ENCODE measurements around the gene OXCT2.
"Not testable (repeated sequence)": the region's sequence is repeated elsewhere in the genome, so short reads cannot be mapped to it uniquely, and the experiment has no call there.

OXCT2 gene

GRCh38 chr1:39787468-39787867 is 16.3 kb upstream of the OXCT2 start:
- no peak for DNase-seq (ENCODE audit: low read depth in 2 of 2)

GRCh38 chr1:39787108-39787375 is 15.9 kb upstream of the OXCT2 start:
- not testable (repeated sequence) for DNase-seq (ENCODE audit: low read depth in 2 of 2)

DNA sequence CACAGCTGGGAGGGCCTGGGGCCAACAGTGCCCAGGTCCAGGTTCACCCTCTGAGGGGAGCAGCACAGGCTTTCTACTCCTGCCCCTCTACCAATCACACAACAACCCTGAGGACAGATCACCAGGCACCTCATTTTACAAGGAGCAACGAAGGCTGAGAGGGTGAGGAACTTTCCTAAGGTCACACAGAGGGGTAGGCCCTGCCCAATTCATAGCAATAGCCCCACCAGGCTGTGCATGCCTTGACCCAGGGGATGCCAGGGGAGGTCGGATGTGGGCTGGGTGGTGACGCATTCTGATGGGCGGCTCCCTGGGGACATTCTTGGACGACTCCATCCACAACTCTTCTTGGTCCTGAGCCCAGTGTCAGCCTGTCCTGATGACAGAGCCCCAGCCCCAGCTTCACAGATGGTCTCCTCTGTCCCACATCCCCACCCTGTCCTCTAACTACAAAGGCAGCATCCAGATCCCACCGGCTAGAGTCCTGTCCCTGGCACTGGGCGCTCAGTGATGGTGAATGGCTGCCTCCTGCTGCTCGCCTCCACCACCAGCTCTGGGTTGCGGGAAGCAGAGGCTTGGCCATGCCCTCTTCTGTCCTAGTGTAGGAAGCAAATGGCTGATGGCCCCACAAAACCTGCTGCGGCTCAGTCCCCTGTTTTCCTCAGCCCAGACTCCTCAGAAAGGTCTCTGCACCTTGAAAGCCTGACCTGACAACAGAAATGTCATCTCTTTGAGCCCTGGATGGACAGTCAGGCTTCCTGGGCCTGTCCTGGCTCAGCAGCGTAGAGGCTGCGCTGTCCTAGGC is 15.4 kb upstream of the OXCT2 start:
- not testable (repeated sequence) for DNase-seq (ENCODE audit: low read depth in 2 of 2)

- not testable (repeated sequence) for DNase-seq (ENCODE audit: low read depth in 2 of 2)
Observed at GRCh38 chr1:39782685-39783084, 11.5 kb upstream of the OXCT2 start.

DNA sequence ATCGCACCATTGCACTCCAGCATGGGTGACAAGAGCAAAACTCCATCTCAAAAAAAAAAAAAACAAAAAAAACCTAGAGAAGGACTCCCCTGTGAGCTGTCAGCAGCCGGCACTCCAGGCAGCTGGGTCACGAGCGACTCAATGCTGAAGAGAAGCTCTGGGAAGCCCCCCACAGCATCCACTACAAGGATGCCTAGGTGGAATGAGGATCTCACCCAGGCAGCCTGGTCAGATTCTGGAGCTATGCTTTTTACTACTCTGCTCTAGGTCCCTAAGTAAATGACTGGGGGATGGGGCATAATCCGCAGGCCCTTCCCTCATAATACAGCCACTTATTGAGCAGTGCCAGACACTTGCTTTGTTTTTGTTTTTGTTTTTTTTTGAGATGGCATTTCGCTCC is 11.0 kb upstream of the OXCT2 start:
- no peak for DNase-seq (ENCODE audit: low read depth in 2 of 2)

- no peak for DNase-seq (ENCODE audit: low read depth in 2 of 2)
Observed at GRCh38 chr1:39781349-39781715, 10.2 kb upstream of the OXCT2 start.

GRCh38 chr1:39779821-39780220 is 8.7 kb upstream of the OXCT2 start:
- DNase-seq (ENCODE audit: low read depth in 2 of 2): no peak

GRCh38 chr1:39779137-39779536 is 8.0 kb upstream of the OXCT2 start:
- no peak for DNase-seq (ENCODE audit: low read depth in 2 of 2)

DNA sequence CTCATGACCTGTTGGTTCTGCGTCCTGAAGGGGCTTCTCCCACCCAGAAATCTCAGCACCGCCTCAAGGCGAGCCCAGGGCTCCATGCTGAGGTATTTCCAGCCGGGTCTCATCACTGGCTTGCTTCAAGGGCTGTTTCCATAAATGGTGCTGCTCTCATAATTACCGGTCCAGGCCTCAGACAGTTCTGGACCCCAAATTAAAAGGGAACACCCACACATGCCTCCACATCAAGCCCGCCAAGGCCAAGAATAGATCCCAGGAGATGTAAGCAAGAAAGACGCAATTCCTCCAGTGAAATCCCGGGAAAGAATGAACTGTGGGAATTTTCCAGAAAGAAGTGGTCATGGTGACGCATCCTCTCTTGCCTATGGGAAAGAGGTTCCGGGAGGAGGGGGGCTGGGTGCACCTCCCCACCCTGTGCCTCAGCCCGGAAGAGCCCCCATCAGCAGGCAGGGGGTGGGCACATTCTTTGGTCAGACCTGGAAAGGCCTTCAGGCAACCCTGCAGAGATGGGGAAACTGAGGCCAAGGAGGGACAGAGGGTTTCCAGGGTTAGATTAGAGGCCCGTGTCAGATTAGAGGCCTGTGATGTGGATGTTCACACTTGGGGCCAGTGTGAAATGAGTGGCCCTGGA is 7.4 kb upstream of the OXCT2 start:
- not testable (repeated sequence) for DNase-seq (ENCODE audit: low read depth in 2 of 2)

- DNase-seq (ENCODE audit: low read depth in 2 of 2): not testable (repeated sequence)
Observed at GRCh38 chr1:39777896-39778295, 6.7 kb upstream of the OXCT2 start.

DNA sequence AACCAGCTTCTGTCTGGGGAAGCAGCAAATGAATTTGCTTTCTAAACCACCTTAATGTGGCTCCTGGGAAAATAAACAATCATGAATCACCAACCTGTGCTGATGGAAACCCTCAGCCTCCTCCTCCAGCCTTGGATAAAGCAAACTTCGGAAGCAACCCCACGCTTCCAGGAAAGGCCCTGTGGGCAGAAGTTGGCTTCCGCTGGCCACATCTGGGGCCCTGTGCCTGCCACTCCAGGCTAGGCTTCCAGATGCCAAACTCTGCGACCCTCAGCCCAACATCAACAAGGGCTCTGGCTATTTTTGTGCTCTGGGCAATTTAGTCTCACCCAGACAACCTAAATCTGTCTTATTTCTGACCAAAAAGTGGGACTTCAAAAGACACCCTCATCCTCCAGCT is 6.2 kb upstream of the OXCT2 start:
- DNase-seq (ENCODE audit: low read depth in 2 of 2): no peak

DNA sequence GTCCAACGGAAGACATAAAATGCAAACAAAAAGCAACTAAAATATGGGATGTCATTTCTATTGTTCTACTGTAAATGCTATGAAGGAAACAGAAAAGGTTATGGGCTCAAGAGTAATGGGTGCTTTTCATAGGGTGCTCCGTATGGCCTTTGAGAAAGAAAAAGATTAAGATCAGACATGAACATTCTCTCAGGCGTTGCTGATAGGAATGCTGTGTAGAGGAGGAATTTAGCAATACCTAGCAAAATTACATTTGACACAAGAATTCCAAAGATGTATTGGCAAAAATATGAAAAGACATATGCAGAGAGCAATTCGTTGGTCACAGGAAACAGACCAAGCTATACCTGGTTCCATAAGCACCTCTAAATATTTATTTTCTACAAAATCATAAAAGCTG is 5.7 kb upstream of the OXCT2 start:
- no peak for DNase-seq (ENCODE audit: low read depth in 2 of 2)

- no peak for DNase-seq (ENCODE audit: low read depth in 2 of 2)
Observed at GRCh38 chr1:39776400-39776713, 5.2 kb upstream of the OXCT2 start.

- not testable (repeated sequence) for DNase-seq (ENCODE audit: low read depth in 2 of 2)
Observed at GRCh38 chr1:39775676-39776399, 4.7 kb upstream of the OXCT2 start.

- DNase-seq (ENCODE audit: low read depth in 2 of 2): not testable (repeated sequence)
Observed at GRCh38 chr1:39775141-39775540, 4.0 kb upstream of the OXCT2 start.

- DNase-seq (ENCODE audit: low read depth in 2 of 2): not testable (repeated sequence)
Observed at GRCh38 chr1:39773369-39773979, 2.3 kb upstream of the OXCT2 start.

DNA sequence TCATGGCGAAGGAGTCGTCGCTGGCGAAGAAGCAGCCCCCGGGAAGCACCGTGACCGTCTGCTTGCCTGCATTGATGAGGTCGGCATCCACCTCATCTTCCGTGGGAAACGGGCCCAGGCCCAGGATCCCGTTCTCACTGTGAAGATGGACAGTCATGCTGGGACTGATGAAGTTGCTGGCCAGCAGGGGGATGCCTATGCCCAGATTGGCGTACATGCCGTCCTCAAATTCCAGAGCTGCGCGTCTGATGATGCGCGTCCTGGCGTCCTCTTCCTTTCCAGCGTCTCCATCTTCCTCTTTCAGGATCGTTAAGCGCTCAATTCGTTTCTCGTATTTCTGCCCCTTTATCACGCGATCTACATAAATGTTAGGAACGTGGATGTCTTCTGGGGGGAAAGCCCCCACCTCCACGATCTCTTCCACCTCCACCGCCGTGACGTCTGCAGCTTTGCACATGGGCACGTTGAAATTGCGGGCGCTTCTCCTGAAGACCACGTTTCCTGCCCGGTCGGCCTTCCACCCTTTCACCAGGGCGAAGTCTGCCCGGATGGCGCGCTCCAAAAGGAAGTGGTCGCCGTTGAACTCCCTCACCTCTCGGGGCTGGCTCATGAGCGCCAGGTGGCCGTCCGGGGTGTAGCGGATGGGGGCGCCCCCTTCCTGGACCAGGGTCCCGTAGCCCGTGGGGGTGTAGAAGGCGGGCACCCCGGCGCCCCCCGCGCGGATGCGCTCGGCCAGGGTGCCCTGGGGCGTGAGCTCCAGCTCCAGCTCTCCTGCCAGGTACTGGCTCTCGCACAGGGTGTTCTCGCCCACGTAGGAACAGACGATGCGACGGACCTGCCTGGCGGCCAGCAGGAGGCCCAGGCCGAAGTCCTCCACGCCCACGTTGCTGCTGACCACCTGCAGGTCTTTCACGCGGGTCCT is 787 bp downstream of the OXCT2 start:
- DNase-seq (ENCODE audit: low read depth in 2 of 2): peak in 1 of 2 donors; percentile 30

DNA sequence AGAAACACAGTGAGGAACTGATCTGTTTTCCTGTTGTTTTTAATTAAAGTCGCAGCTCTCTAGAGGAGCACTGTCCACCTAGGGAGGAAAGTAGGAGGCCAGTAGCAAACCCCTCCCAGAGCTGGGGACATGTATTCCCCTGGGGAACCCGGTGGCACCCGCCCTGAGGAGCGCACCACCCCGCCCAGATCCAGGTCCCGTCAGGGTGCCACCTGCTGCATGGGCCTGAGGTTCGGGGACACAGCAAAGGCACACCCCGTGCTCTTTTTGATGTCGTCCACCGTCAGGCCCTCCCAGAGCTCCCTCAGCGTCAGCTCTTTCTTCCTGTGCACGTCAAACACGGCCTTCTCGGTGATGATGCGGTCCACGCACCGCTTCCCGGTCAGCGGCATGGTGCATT is 1.6 kb downstream of the OXCT2 start:
- DNase-seq (ENCODE audit: low read depth in 2 of 2): not testable (repeated sequence)

DNA sequence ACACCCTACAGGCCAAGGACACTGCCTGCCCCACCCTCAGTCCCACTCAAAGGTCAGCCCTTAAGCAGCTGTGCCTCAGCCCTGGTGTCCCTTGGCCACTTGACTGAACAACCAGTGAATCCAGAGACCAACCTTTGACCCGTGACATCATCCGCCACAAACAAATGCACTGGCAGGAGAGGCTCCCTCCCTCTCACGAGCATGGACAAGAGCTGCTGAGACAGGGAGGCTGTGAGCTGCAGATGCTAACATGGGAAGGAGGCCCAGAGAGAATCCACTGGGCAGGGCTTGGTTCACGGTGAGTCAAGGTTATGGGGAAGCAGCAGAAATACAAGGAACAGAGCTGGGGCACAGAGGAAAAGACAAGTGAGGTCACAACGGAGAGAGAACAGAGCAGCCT is 4.7 kb downstream of the OXCT2 start:
- not testable (repeated sequence) for DNase-seq (ENCODE audit: low read depth in 2 of 2)

- DNase-seq (ENCODE audit: low read depth in 2 of 2): not testable (repeated sequence)
Observed at GRCh38 chr1:39764512-39764911, 6.6 kb downstream of the OXCT2 start.

DNA sequence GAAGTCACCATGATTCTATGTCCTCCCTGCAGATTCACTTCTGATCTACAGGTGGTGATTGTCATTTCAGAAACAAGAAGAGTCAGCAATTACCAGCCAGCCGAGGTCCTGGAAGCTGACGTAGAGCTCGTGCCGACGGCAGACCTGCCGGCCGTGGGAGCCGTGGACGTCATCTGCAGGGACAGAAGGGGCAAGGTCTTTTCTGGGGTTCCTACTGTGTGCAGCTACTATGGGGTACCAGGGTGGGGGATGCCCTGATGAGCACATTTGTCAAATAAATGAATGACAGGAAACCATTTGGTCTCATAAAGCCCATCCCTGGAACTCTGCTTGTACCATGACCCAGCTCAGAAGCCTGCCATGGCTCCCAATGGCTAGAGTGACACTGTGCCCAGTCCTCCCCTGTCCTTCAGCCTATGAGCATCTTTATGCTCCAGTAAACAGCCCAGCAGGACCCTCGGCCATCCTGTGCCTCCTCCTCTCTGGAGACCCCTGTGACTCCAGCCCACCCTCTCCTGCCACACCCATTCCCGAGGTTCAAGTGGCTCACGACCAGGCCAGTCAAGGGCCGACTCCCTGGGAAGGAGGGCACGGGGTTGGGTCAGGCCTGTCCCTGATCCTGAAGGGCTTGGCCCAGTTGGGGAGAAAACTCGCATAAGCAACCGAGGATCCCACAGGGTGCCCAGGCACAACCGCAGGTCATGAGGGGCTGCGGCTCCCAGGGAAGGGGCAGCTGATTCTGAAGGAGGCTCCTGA is 7.4 kb downstream of the OXCT2 start:
- DNase-seq (ENCODE audit: low read depth in 2 of 2): not testable (repeated sequence)

Data from stimulated activated CD8-positive, alpha-beta memory T cell treated with anti-CD3 and anti-CD28 coated beads, Interleukin-15, amount 100 ng/mL, for 4 hours (primary cell).